GM23248 (cell line): ENCODE data around the gene MAN2B2. TPM values are rescaled to one million over a fixed set of nuclear protein-coding genes. Genes with fewer than 3 reads are reported as not detected.

ENCODE experiments used
- DNase-seq: peaks from one replicate; pipeline ENCODE4 v3.0.0-alpha.2; 2015
- H2AFZ ChIP-seq: fragments of 200-600 bp; sonication (generic); 2 replicates; pipeline ENCODE4 v1.6.1; 2016; ENCODE audit warnings: antibody characterized with exemption
- H3F3A ChIP-seq: fragments of 200-600 bp; sonication (generic); 2 replicates; pipeline ENCODE4 v1.6.1; 2016; ENCODE audit warnings: mild to moderate bottlenecking, antibody characterized with exemption, mixed run types; ENCODE audit not compliant: insufficient read depth
- H3K27ac ChIP-seq: fragments of 200-600 bp; sonication (generic); 2 replicates; pipeline ENCODE4 v1.5.1; 2016; ENCODE audit warnings: mild to moderate bottlenecking
- H3K27me3 ChIP-seq: fragments of 200-600 bp; sonication (generic); replicated peaks from 2 replicates; pipeline ENCODE4 v1.6.1; 2016; ENCODE audit warnings: mild to moderate bottlenecking; ENCODE audit not compliant: insufficient read depth
- H3K36me3 ChIP-seq: fragments of 200-600 bp; sonication (generic); 2 replicates; pipeline ENCODE4 v1.6.1; 2016; ENCODE audit warnings: low read depth, mild to moderate bottlenecking
- H3K4me1 ChIP-seq: fragments of 200-600 bp; sonication (generic); 2 replicates; pipeline ENCODE4 v1.6.1; 2016; ENCODE audit warnings: mild to moderate bottlenecking; ENCODE audit not compliant: insufficient read depth
- H3K4me2 ChIP-seq: fragments of 200-600 bp; sonication (generic); one replicate; pipeline ENCODE4 v1.6.1; 2016; ENCODE audit warnings: mild to moderate bottlenecking; ENCODE audit not compliant: unreplicated experiment
- H3K4me3 ChIP-seq: fragments of 200-600 bp; sonication (generic); 2 replicates; pipeline ENCODE4 v1.5.1; 2016; ENCODE audit warnings: mild to moderate bottlenecking
- H3K79me2 ChIP-seq: fragments of 200-600 bp; sonication (generic); 2 replicates; pipeline ENCODE4 v1.6.1; 2016; ENCODE audit warnings: mild to moderate bottlenecking; ENCODE audit not compliant: insufficient read depth
- H3K9ac ChIP-seq: fragments of 200-600 bp; sonication (generic); 2 replicates; pipeline ENCODE4 v1.6.1; 2016; ENCODE audit warnings: mild to moderate bottlenecking
- H3K9me2 ChIP-seq: fragments of 200-600 bp; sonication (generic); 2 replicates; pipeline ENCODE4 v1.6.1; 2016; ENCODE audit warnings: mixed run types, mild to moderate bottlenecking, moderate library complexity; ENCODE audit not compliant: insufficient read depth
- H3K9me3 ChIP-seq: fragments of 200-600 bp; sonication (generic); one replicate; pipeline ENCODE4 v1.6.1; 2017; ENCODE audit warnings: low read depth
- H4K20me1 ChIP-seq: fragments of 200-600 bp; sonication (generic); 2 replicates; pipeline ENCODE4 v1.6.0; 2016; ENCODE audit not compliant: insufficient read depth
- EZH2 ChIP-seq: fragments of 200-600 bp; sonication (generic); IDR thresholded peaks from 2 replicates; pipeline ENCODE4 v1.6.1; 2018; ENCODE audit warnings: antibody characterized with exemption, mild to moderate bottlenecking; ENCODE audit not compliant: insufficient read depth, poor library complexity, severe bottlenecking
- EZH2phosphoT487 ChIP-seq: fragments of 200-600 bp; sonication (generic); IDR thresholded peaks from 2 replicates; pipeline ENCODE4 v1.6.1; 2018; ENCODE audit warnings: antibody characterized with exemption, moderate library complexity, mild to moderate bottlenecking, low read depth; ENCODE audit not compliant: insufficient read depth
- WGBS, 2 experiments: methylation state at CpG; one replicate each; pipeline ENCODE4 v1.1.6; 2015 to 2017; ENCODE audit warnings: low lambda C conversion rate in 2 of 2, low coverage in 1 of 2; ENCODE audit errors: missing lambda C conversion rate in 2 of 2; 5-methylcytosine and 5-hydroxymethylcytosine counted together
- in situ Hi-C: fragments of 300-500 bp; cut with MboI; formaldehyde crosslinking; loops from 2 replicates; pipeline ENCODE4 v1.15.0; 2020
- polyA plus RNA-seq: library from polyadenylated mRNA; unstranded; fragments of >200 nt; fragmentation: Nextera tagmentation; extraction: Ambion mirVana; gene quantifications from 2 replicates; pipeline ENCODE4 v1.2.1, GENCODE V29; 2016
- total RNA-seq: library from RNA; depleted of rRNA; stranded (reverse); fragments of >200 nt; shearing (Covaris generic); gene quantifications from 2 replicates; pipeline ENCODE4 v1.2.3, GENCODE V29; 2014

The MAN2B2 gene
- total and polyA plus RNA-seq, 2 experiments from 2014 or later, result 28.7 to 40.1 TPM

GRCh38 chr4:6617246-6617645, 42.3 kb downstream of the MAN2B2 start:
- 97 to 98% methylated on average over 9 to 10 of the region's 10 CpGs for WGBS, 2 experiments
- Histone ChIP-seq H3K9me2 (no peaks in the 10 kb centered on the region), H3K27me3 (no peaks in the 10 kb centered on the region), H2AFZ (no peak overlapping the region), H3F3A (no peaks in the 10 kb centered on the region), H3K9me3 (no peaks in the 10 kb centered on the region), H3K79me2 (no peaks in the 10 kb centered on the region), H4K20me1 (no peaks in the 10 kb centered on the region; the same call in 1 of the 2 replicates), H3K9ac (no peak overlapping the region), H3K36me3 (no peaks in the 10 kb centered on the region), H3K4me3 (no peak overlapping the region), H3K4me1 (no peaks in the 10 kb centered on the region), H3K4me2 (no peak overlapping the region), H3K27ac (no peak overlapping the region)
- in situ Hi-C loops, result no loop called here
- TF ChIP-seq EZH2 (no peak), EZH2phosphoT487 (no peak)
- DNase-seq, result no peak

- no peak for TF ChIP-seq EZH2
- no peak for TF ChIP-seq EZH2phosphoT487
- Histone ChIP-seq H3K27ac (no peak overlapping the region), H3K79me2 (no peaks in the 10 kb centered on the region), H4K20me1 (no peaks in the 10 kb centered on the region; the same call in 1 of the 2 replicates), H3K9me3 (no peaks in the 10 kb centered on the region), H2AFZ (no peak overlapping the region), H3F3A (no peaks in the 10 kb centered on the region), H3K4me1 (no peaks in the 10 kb centered on the region), H3K4me2 (no peak overlapping the region), H3K9me2 (no peaks in the 10 kb centered on the region), H3K36me3 (no peaks in the 10 kb centered on the region), H3K27me3 (no peaks in the 10 kb centered on the region), H3K4me3 (no peak overlapping the region), H3K9ac (no peak overlapping the region)
- no peak for DNase-seq
- 88% methylated on average over 19 of the region's 19 CpGs for WGBS, 2 experiments
- in situ Hi-C loops, result no loop called here
These were observed 43.6 kb downstream of the MAN2B2 start for GRCh38 chr4:6618386-6619115.

GRCh38 chr4:6619116-6619465, 44.1 kb downstream of the MAN2B2 start:
- Histone ChIP-seq H2AFZ (no peak overlapping the region), H3K36me3 (no peaks in the 10 kb centered on the region), H4K20me1 (no peaks in the 10 kb centered on the region; the same call in 1 of the 2 replicates), H3K9me3 (no peaks in the 10 kb centered on the region), H3K4me2 (no peak overlapping the region), H3K4me3 (no peak overlapping the region), H3K27me3 (no peaks in the 10 kb centered on the region), H3K9me2 (no peaks in the 10 kb centered on the region), H3K79me2 (no peaks in the 10 kb centered on the region), H3K9ac (no peak overlapping the region), H3F3A (no peaks in the 10 kb centered on the region), H3K4me1 (no peaks in the 10 kb centered on the region), H3K27ac (no peak overlapping the region)
- no peak for DNase-seq
- in situ Hi-C loops, result no loop called here
- 90 to 91% methylated on average over 9 to 13 of the region's 13 CpGs for WGBS, 2 experiments
- no peak for TF ChIP-seq EZH2phosphoT487
- no peak for TF ChIP-seq EZH2

GRCh38 chr4:6619466-6620255, 44.7 kb downstream of the MAN2B2 start:
- no peaks in the 10 kb centered on the region for H3K4me1 ChIP-seq
- no peaks in the 10 kb centered on the region for H3K79me2 ChIP-seq
- H3K4me3 ChIP-seq, result no peak overlapping the region
- no peak overlapping the region for H3K9ac ChIP-seq
- 85 to 89% methylated on average over 22 to 24 of the region's 24 CpGs for WGBS, 2 experiments
- no peak for DNase-seq
- in situ Hi-C loops, result no loop called here
- H3F3A ChIP-seq, result no peaks in the 10 kb centered on the region
- H3K9me3 ChIP-seq, result no peaks in the 10 kb centered on the region
- H3K27ac ChIP-seq, result no peak overlapping the region
- no peaks in the 10 kb centered on the region for H3K27me3 ChIP-seq
- H2AFZ ChIP-seq, result no peak overlapping the region
- no peaks in the 10 kb centered on the region for H3K36me3 ChIP-seq
- TF ChIP-seq EZH2 (no peak), EZH2phosphoT487 (no peak)
- no peak overlapping the region for H3K4me2 ChIP-seq
- no peaks in the 10 kb centered on the region for H3K9me2 ChIP-seq
- H4K20me1 ChIP-seq, result no peaks in the 10 kb centered on the region; the same call in 1 of the 2 replicates
